B cell (primary cell): Measurements from ENCODE around the gene SH3BGR.

Experiments
- EZH2 ChIP-seq: IDR thresholded peaks from 2 replicates; pipeline ENCODE4 v1.6.1; 2012; ENCODE audit warnings: borderline replicate concordance, low read depth, mild to moderate bottlenecking, moderate library complexity, low read length; ENCODE audit not compliant: insufficient read depth, poor library complexity, severe bottlenecking
- TF ChIP-seq, protein P1 (sequence below): fragments of 200-600 bp; IDR thresholded peaks from one replicate; pipeline ENCODE4 v1.8.0; 2022; ENCODE audit warnings: antibody characterized with exemption, mild to moderate bottlenecking

DNA sequence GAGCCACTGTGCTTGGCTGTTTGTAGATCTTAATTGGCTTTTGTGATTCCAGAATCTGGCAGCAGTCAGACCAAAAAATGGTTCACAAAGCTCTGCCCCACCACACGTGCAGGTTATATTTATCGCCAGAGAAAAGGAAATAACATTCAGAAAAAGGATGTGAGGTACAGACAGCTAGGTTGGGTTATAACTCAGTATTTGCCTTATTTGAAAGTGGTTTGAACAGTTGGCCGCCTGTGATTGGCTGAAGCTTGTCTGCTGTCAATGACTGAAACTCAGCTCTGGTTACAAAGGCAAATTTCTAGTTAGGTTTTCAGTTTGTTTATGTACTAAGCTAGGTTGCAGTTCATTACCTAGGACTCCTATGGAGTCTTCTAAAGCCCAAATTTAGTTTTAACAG is 9.6 kb downstream of the SH3BGR start:
- no peak for TF ChIP-seq EZH2
- TF ChIP-seq, protein P1, sequence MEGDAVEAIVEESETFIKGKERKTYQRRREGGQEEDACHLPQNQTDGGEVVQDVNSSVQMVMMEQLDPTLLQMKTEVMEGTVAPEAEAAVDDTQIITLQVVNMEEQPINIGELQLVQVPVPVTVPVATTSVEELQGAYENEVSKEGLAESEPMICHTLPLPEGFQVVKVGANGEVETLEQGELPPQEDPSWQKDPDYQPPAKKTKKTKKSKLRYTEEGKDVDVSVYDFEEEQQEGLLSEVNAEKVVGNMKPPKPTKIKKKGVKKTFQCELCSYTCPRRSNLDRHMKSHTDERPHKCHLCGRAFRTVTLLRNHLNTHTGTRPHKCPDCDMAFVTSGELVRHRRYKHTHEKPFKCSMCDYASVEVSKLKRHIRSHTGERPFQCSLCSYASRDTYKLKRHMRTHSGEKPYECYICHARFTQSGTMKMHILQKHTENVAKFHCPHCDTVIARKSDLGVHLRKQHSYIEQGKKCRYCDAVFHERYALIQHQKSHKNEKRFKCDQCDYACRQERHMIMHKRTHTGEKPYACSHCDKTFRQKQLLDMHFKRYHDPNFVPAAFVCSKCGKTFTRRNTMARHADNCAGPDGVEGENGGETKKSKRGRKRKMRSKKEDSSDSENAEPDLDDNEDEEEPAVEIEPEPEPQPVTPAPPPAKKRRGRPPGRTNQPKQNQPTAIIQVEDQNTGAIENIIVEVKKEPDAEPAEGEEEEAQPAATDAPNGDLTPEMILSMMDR: no peak
